LHCN-M2 (cell line): Measurements from ENCODE around the gene ANAPC1. TPM values are rescaled to one million over a fixed set of nuclear protein-coding genes. Genes with fewer than 3 reads are reported as not detected.
"Not testable (repeated sequence)": the region's sequence is repeated elsewhere in the genome, so short reads cannot be mapped to it uniquely, and the experiment has no call there.

ENCODE experiments used
- DNase-seq: peaks from one replicate; pipeline ENCODE4 v3.0.0-alpha.2; 2012; ENCODE audit warnings: low read depth
- total RNA-seq: library from RNA; depleted of rRNA; stranded (reverse); fragments of >200 nt; gene quantifications from 2 replicates; pipeline ENCODE4 v1.2.3, GENCODE V29; 2014

Gene ANAPC1
- total RNA-seq, 1 experiment from 2014 or later, result 60.9 TPM

GRCh38 chr2:111790633-111791032, 93.4 kb downstream of the ANAPC1 start:
- DNase-seq, result not testable (repeated sequence)

GRCh38 chr2:111784081-111784480, 99.9 kb downstream of the ANAPC1 start:
- not testable (repeated sequence) for DNase-seq

- not testable (repeated sequence) for DNase-seq
These were observed 101.8 kb downstream of the ANAPC1 start for GRCh38 chr2:111782195-111782594.

- not testable (repeated sequence) for DNase-seq
These were observed 102.4 kb downstream of the ANAPC1 start for GRCh38 chr2:111781443-111782094.

- not testable (repeated sequence) for DNase-seq
These were observed 106.8 kb downstream of the ANAPC1 start for GRCh38 chr2:111777155-111777554.

GRCh38 chr2:111776296-111776695, 107.7 kb downstream of the ANAPC1 start:
- DNase-seq, result not testable (repeated sequence)

- not testable (repeated sequence) for DNase-seq
These were observed 111.8 kb downstream of the ANAPC1 start for GRCh38 chr2:111772180-111772579.

- not testable (repeated sequence) for DNase-seq
These were observed 112.9 kb downstream of the ANAPC1 start for GRCh38 chr2:111770916-111771658.

GRCh38 chr2:111768266-111769190, 115.5 kb downstream of the ANAPC1 start:
- DNase-seq, result not testable (repeated sequence)

- DNase-seq, result not testable (repeated sequence)
These were observed 116.9 kb downstream of the ANAPC1 start for GRCh38 chr2:111767087-111767486.

GRCh38 chr2:111766295-111766694, 117.7 kb downstream of the ANAPC1 start:
- DNase-seq, result not testable (repeated sequence)

GRCh38 chr2:111764151-111764550, 119.8 kb downstream of the ANAPC1 start:
- not testable (repeated sequence) for DNase-seq

GRCh38 chr2:111760697-111761284, 123.2 kb downstream of the ANAPC1 start:
- not testable (repeated sequence) for DNase-seq

- not testable (repeated sequence) for DNase-seq
These were observed 131.5 kb downstream of the ANAPC1 start for GRCh38 chr2:111752533-111752932.

- not testable (repeated sequence) for DNase-seq
These were observed 133.4 kb downstream of the ANAPC1 start for GRCh38 chr2:111750641-111751040.

- DNase-seq, result not testable (repeated sequence)
These were observed 135.6 kb downstream of the ANAPC1 start for GRCh38 chr2:111748429-111748828.

GRCh38 chr2:111747410-111748115, 136.4 kb downstream of the ANAPC1 start:
- DNase-seq, result not testable (repeated sequence)

GRCh38 chr2:111744751-111745150, 139.2 kb downstream of the ANAPC1 start:
- DNase-seq, result not testable (repeated sequence)

- DNase-seq, result not testable (repeated sequence)
These were observed 142.5 kb downstream of the ANAPC1 start for GRCh38 chr2:111741517-111741916.
